Peyer's patch (tissue), 4 donors: ENCODE results near the gene NPHS1. TPM values are rescaled to one million over a fixed set of nuclear protein-coding genes. Genes with fewer than 3 reads are reported as not detected.

ENCODE experiments used
- DNase-seq, 3 donors: peaks; one replicate each; pipeline ENCODE4 v3.0.0-alpha.2; 2017 to 2019
- H3K27ac ChIP-seq, 4 donors: fragments of 200-600 bp; sonication (generic); one replicate each; pipeline ENCODE4 v1.5.1; 2016 to 2019
- H3K27me3 ChIP-seq, 2 donors: fragments of 200-600 bp; sonication (generic); one replicate each; pipeline ENCODE4 v1.5.1; 2019
- H3K36me3 ChIP-seq, 3 donors: fragments of 200-600 bp; sonication (generic); one replicate each; pipeline ENCODE4 v1.5.1; 2016 to 2019
- H3K4me1 ChIP-seq, 4 donors: fragments of 200-600 bp; sonication (generic); one replicate each; pipeline ENCODE4 v1.5.1; 2016 to 2019
- H3K4me3 ChIP-seq, 4 donors: fragments of 200-600 bp; sonication (generic); 1 replicate in 3 of 4; 2 replicates in 1 of 4; pipeline ENCODE4 v1.5.1; 2016 to 2019; ENCODE audit warnings: mild to moderate bottlenecking in 1 of 4
- H3K9me3 ChIP-seq, 4 donors: fragments of 200-600 bp; sonication (generic); one replicate each; pipeline ENCODE4 v1.5.1; 2016 to 2019; ENCODE audit warnings: mild to moderate bottlenecking in 1 of 4
- CTCF ChIP-seq, 6 experiments: fragments of 450-650 bp in 4 of 6; fragments of 200-600 bp in 2 of 6; sonication (generic) in 1 of 6; IDR thresholded peaks; one replicate each; pipeline ENCODE4 v1.5.1; 2017 to 2019; ENCODE audit warnings: antibody characterized with exemption in 6 of 6, mild to moderate bottlenecking in 3 of 6, moderate library complexity in 1 of 6
- POLR2A ChIP-seq, 2 donors: fragments of 450-650 bp; IDR thresholded peaks; one replicate each; pipeline ENCODE4 v1.5.1; 2017; ENCODE audit warnings: antibody characterized with exemption in 2 of 2, mild to moderate bottlenecking in 2 of 2, moderate library complexity in 2 of 2
- total RNA-seq, 4 donors: library from RNA; depleted of rRNA; stranded (reverse); fragments of >200 nt; gene quantifications; one replicate each; pipeline ENCODE4 v1.1.0, GENCODE V29; 2016

Gene NPHS1
- total RNA-seq, 4 donors from 2014 or later, result not detected

DNA sequence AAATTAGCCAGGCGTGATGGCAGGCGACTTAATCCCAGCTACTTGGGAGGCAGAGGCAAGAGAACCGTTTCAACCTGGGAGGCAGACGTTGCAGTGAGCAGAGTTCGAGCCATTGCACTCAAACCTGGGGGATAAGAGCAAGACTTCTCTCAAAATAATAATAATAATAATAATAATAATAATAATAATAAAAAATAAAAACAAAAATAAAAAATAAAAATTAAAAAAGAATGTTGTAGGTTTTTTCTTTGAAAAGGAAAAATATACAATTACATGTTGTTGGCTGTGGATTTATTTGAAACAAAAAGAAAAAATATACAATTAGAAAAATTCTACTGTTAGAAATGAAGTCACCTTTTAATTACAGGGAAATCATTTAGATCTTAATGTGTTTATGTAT lies 28.2 kb downstream of the NPHS1 start:
- Histone ChIP-seq H3K27ac (no peak overlapping the region), H3K36me3 (no peaks in the 10 kb centered on the region), H3K4me3 (no peak overlapping the region), H3K4me1 (no peaks in the 10 kb centered on the region), H3K9me3 (no peaks in the 10 kb centered on the region), H3K27me3 (no peaks in the 10 kb centered on the region)
- no peak for TF ChIP-seq POLR2A (IDR thresholded peaks at IDR 0.05)
- TF ChIP-seq CTCF (IDR thresholded peaks at IDR 0.05), result no peak
- no peak for DNase-seq

DNA sequence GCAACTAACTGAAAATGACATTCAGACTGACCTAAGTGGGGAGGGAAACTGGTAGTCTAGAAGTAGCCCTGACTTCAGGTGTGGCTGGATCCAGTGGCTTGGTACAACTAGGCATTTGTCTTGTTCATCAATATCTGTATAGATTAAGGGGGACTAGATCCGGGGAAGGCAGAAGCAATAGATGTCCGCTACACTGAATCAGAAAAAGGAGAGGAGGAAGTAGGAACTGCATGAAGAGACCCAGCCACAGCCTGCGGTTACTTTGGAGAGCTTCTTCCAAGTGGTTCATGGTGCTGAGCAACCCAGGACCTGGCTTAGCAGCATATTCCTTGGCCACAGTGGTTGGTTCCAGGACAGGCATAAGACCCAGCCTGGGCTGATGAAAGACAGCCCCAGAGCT lies 29.7 kb downstream of the NPHS1 start:
- H3K27ac ChIP-seq, result no peak overlapping the region
- TF ChIP-seq CTCF (IDR thresholded peaks at IDR 0.05) (no peak), POLR2A (IDR thresholded peaks at IDR 0.05) (no peak)
- H3K4me3 ChIP-seq, result no peak overlapping the region
- H3K4me1 ChIP-seq, result no peaks in the 10 kb centered on the region
- no peaks in the 10 kb centered on the region for H3K36me3 ChIP-seq
- no peak for DNase-seq
- H3K27me3 ChIP-seq, result no peaks in the 10 kb centered on the region
- no peaks in the 10 kb centered on the region for H3K9me3 ChIP-seq

GRCh38 chr19:35818445-35818844 lies 33.9 kb downstream of the NPHS1 start:
- no peak for DNase-seq
- TF ChIP-seq POLR2A (IDR thresholded peaks at IDR 0.05) (no peak), CTCF (IDR thresholded peaks at IDR 0.05) (no peak)
- no peak overlapping the region for H3K4me3 ChIP-seq
- H3K27ac ChIP-seq, result no peak overlapping the region
- no peaks in the 10 kb centered on the region for H3K4me1 ChIP-seq
- H3K36me3 ChIP-seq, result no peaks in the 10 kb centered on the region
- H3K9me3 ChIP-seq, result no peaks in the 10 kb centered on the region
- H3K27me3 ChIP-seq, result no peaks in the 10 kb centered on the region

- Histone ChIP-seq H3K9me3 (no peaks in the 10 kb centered on the region), H3K36me3 (no peaks in the 10 kb centered on the region), H3K4me1 (no peaks in the 10 kb centered on the region), H3K27ac (no peak overlapping the region), H3K27me3 (no peaks in the 10 kb centered on the region), H3K4me3 (no peak overlapping the region)
- TF ChIP-seq POLR2A (IDR thresholded peaks at IDR 0.05), result no peak
- no peak for TF ChIP-seq CTCF (IDR thresholded peaks at IDR 0.05)
- DNase-seq, result no peak
Measured at GRCh38 chr19:35816846-35817245, 35.5 kb downstream of the NPHS1 start.

DNA sequence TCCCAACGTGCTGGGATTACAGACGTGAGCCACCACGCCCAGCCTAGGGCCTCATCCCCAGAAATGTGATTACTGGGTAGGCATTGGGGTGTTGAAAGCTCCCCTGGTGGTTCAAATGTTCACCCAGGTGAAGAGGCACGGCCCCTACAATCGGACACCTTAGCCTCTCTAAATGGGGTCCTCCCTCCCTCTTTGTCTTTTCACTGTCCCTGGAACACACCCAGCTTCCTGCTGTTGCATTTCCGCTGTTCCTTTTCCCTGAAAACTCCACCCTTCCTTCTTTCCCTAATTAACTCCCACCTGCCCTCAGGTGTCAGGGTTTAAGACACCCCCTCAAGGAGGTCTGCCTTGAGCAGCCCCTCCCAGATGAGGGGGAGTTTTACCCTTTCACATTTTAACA lies 36.0 kb downstream of the NPHS1 start:
- Histone ChIP-seq H3K36me3 (no peaks in the 10 kb centered on the region), H3K27me3 (no peaks in the 10 kb centered on the region), H3K9me3 (no peaks in the 10 kb centered on the region), H3K4me1 (no peaks in the 10 kb centered on the region), H3K4me3 (no peak overlapping the region), H3K27ac (no peak overlapping the region)
- TF ChIP-seq POLR2A (IDR thresholded peaks at IDR 0.05) (no peak), CTCF (IDR thresholded peaks at IDR 0.05) (no peak)
- no peak for DNase-seq
